ENCODE data around the gene COX8A. TPM values are rescaled to one million over a fixed set of nuclear protein-coding genes. Genes with fewer than 3 reads are reported as not detected.

Gene COX8A
- total and polyA plus RNA-seq, 4 donors = 149 to 779 (median 514) TPM

DNA sequence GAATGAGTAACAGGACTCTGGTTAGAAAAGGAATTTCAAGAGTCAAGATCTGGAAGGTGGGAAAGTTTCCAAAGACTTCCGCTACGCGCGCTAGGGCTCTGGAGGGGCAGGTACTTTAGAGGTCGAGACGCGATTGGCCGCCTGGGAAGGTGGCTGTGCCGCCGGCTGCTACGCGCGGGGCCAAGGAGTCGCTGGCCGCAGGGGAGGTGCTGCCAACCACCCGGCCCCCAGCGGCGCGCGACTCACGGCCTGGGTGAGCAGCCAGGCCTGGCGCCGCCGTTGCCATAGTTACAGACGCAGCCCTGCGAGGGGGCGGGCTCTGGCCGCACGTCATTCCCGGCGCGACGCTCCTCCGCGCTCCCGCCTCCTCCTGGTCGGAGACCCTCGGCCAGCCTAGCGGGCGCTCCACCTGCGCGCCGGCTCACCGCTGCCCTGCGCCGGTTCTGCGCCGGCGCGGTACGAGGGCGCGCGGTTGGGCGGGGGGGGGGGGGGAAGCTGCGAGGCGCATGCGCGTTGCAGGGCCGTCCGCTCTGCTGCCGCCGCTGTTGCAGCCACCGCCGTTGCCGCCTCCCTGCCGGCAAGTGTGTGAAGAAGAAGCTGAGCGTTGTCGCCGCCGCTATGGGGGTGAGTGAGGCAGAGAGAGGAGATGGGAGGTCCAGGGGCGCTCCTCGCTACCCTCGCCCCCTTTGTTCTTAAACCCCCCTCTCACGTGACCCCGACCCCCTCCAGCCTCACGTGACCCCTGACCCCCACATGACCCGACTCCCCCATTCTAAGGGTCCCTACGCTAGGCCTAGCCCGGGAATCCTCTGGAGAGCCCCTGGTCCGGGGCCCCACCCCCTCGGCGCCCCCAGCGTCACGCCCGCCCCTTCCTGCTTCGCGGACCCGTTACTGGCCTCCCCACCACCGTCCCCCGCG is 35.7 kb upstream of the COX8A start, which contains the start of gene NAA40:
Gene NAA40, plus strand, starts transcription at position 524 of the 918 bp plus-strand sequence. Its CDS starts 95 bp downstream, at position 619.
- 0 to 1% methylated on average over 65 to 88 of the region's 92 CpGs for whole genome bisulfite sequencing, 2 donors

DNA sequence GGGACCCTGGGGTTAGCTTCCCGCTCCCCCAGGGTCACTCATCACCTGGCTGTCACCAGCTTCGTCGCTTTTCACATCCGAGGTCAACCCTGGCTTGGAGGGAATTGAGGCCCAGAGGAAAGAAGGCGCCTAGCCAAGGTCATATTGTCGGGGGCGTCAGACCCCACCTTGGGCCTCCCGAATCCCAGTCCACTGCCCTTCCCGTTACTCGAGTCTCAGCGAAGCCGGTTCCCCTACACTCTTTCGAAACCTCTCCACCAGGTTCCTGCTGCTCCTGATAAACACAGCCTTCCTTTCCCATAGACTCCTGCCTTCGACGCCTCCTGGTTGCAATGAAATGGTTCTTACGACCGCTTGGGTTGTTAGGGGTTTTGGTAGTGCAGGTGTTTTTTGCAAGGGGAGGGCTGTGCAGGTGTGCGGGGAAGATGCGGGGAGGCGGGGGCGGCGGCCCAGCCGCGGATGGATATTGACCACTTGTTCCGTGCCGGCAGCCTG is 35.0 kb upstream of the COX8A start:
- no peaks in the 10 kb centered on the region for H3K9me3 ChIP-seq (ENCODE audit: control insufficient read depth in 4 of 4, insufficient read depth in 3 of 4, low read length in 3 of 4)
- no peak for ATAC-seq (ENCODE audit: insufficient read depth, low FRiP score)
- peak; percentile 34 to 43 (median 40) for DNase-seq
- TF ChIP-seq, protein P1, sequence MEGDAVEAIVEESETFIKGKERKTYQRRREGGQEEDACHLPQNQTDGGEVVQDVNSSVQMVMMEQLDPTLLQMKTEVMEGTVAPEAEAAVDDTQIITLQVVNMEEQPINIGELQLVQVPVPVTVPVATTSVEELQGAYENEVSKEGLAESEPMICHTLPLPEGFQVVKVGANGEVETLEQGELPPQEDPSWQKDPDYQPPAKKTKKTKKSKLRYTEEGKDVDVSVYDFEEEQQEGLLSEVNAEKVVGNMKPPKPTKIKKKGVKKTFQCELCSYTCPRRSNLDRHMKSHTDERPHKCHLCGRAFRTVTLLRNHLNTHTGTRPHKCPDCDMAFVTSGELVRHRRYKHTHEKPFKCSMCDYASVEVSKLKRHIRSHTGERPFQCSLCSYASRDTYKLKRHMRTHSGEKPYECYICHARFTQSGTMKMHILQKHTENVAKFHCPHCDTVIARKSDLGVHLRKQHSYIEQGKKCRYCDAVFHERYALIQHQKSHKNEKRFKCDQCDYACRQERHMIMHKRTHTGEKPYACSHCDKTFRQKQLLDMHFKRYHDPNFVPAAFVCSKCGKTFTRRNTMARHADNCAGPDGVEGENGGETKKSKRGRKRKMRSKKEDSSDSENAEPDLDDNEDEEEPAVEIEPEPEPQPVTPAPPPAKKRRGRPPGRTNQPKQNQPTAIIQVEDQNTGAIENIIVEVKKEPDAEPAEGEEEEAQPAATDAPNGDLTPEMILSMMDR (IDR thresholded peaks at IDR 0.05; ENCODE audit: control extremely low read depth, extremely low read depth) = no peak
- H3K9ac ChIP-seq (ENCODE audit: insufficient read depth in 1 of 2, low read length in 2 of 2) = peak overlapping the region; percentile 73 to 85
- H3K27ac ChIP-seq (ENCODE audit: low read depth in 1 of 2, low read length in 1 of 2) = peak overlapping the region in 1 of 2 donors; percentile 76
- peak overlapping the region; percentile 70 for H3K4me3 ChIP-seq
- H3K27me3 ChIP-seq (ENCODE audit: control insufficient read depth in 3 of 3, insufficient read depth in 3 of 3, low read length in 2 of 3) = no peaks in the 10 kb centered on the region
- no peaks in the 10 kb centered on the region for H3K36me3 ChIP-seq (ENCODE audit: control insufficient read depth in 4 of 4, insufficient read depth in 4 of 4, low read length in 4 of 4)
- peaks cover 0 to 8% (median 4%) of the 10 kb centered on the region in 5 donors for H3K4me1 ChIP-seq (ENCODE audit: control insufficient read depth in 5 of 5, insufficient read depth in 5 of 5, low read length in 5 of 5)
- WGBS, 2 donors = 4% methylated on average over 26 of the region's 26 CpGs

More for the DNA sequence above, 35.7 kb upstream of the COX8A start, which contains the start of gene NAA40:
- Histone ChIP-seq H3K9ac (ENCODE audit: insufficient read depth in 1 of 2, low read length in 2 of 2) (peak within 1 kb of the TSS; percentile 73 to 85), H3K36me3 (ENCODE audit: control insufficient read depth in 4 of 4, insufficient read depth in 4 of 4, low read length in 4 of 4) (no peaks in the 10 kb centered on the region), H3K27ac (ENCODE audit: low read depth in 1 of 2, low read length in 1 of 2) (peak within 1 kb of the TSS; percentile 76), H3K27me3 (ENCODE audit: control insufficient read depth in 3 of 3, insufficient read depth in 3 of 3, low read length in 2 of 3) (no peaks in the 10 kb centered on the region), H3K4me1 (ENCODE audit: control insufficient read depth in 5 of 5, insufficient read depth in 5 of 5, low read length in 5 of 5) (peaks cover 0 to 8% (median 4%) of the 10 kb centered on the region in 5 donors), H3K4me3 (peak within 1 kb of the TSS; percentile 70), H3K9me3 (ENCODE audit: control insufficient read depth in 4 of 4, insufficient read depth in 3 of 4, low read length in 3 of 4) (no peaks in the 10 kb centered on the region)
- TF ChIP-seq, protein P1 (IDR thresholded peaks at IDR 0.05; ENCODE audit: control extremely low read depth, extremely low read depth) = no peak
- peak; percentile 94 to 97 (median 96) for DNase-seq
- peak; percentile 94 for ATAC-seq (ENCODE audit: insufficient read depth, low FRiP score)

DNA sequence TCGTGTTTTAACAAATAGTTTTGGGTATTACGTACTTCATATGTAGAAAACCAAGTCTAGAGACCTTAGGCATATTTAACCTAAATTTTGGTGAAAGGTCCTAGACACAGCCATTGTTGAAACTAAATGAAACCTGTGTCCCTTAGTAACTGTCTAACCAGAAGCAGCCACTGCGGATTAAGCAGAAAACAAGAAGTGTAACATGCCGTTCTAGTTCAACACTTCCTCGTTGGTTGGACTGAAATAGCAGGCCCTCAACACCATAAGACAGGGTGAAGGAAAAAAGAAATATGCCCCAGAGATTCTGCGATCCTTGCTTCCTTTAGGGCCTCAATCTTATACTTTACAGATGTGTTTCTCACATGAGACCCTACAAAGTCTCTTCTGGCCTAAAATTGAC is 33.6 kb upstream of the COX8A start:
- peak overlapping the region in 1 of 2 donors; percentile 42 for H3K9ac ChIP-seq (ENCODE audit: insufficient read depth in 1 of 2, low read length in 2 of 2)

More for the DNA sequence above, 33.6 kb upstream of the COX8A start:
- no peak for ATAC-seq (ENCODE audit: insufficient read depth, low FRiP score)
- 43 to 67% methylated on average over 6 of the region's 6 CpGs for WGBS, 2 donors
- Histone ChIP-seq H3K4me1 (ENCODE audit: control insufficient read depth in 5 of 5, insufficient read depth in 5 of 5, low read length in 5 of 5) (peaks cover 0 to 18% (median 4%) of the 10 kb centered on the region in 5 donors), H3K4me3 (no peak overlapping the region), H3K36me3 (ENCODE audit: control insufficient read depth in 4 of 4, insufficient read depth in 4 of 4, low read length in 4 of 4) (no peaks in the 10 kb centered on the region), H3K9me3 (ENCODE audit: control insufficient read depth in 4 of 4, insufficient read depth in 3 of 4, low read length in 3 of 4) (no peaks in the 10 kb centered on the region), H3K27me3 (ENCODE audit: control insufficient read depth in 3 of 3, insufficient read depth in 3 of 3, low read length in 2 of 3) (no peaks in the 10 kb centered on the region), H3K27ac (ENCODE audit: low read depth in 1 of 2, low read length in 1 of 2) (no peak overlapping the region)
- TF ChIP-seq, protein P1 (IDR thresholded peaks at IDR 0.05; ENCODE audit: control extremely low read depth, extremely low read depth) = no peak
- no peak for DNase-seq

All from lung (tissue), 12 donors.